Ovary (tissue), 9 donors: Measurements from ENCODE around the gene TRABD. TPM values are rescaled to one million over a fixed set of nuclear protein-coding genes. Genes with fewer than 3 reads are reported as not detected.
A peak's percentile ranks its signal among the peaks of the same experiment; 100 is the strongest.

Source experiments
- DNase-seq, 5 donors: peaks; one replicate each; pipeline ENCODE4 v3.0.0-alpha.2; 2019 to 2020
- H3K27ac ChIP-seq, 2 donors: fragments of 200-600 bp; one replicate each; pipeline versions ENCODE4 v1.5.1 to v1.8.0; 2019 to 2022
- H3K27me3 ChIP-seq: fragments of 200-600 bp; one replicate; pipeline ENCODE4 v1.8.0; 2022
- H3K36me3 ChIP-seq: fragments of 200-600 bp; sonication (generic); one replicate; pipeline ENCODE4 v1.5.1; 2019
- H3K4me1 ChIP-seq: one replicate; pipeline ENCODE4 v1.8.1; 2013; ENCODE audit warnings: mild to moderate bottlenecking, moderate library complexity; ENCODE audit not compliant: insufficient read depth
- H3K4me3 ChIP-seq: fragments of 200-600 bp; sonication (generic); one replicate; pipeline ENCODE4 v1.5.1; 2017
- H3K9me3 ChIP-seq, 2 donors: fragments of 200-600 bp in 1 of 2; sonication (generic) in 1 of 2; one replicate each; pipeline versions ENCODE4 v1.5.1 to v1.8.1; 2013 to 2019; ENCODE audit warnings: mild to moderate bottlenecking in 1 of 2, moderate library complexity in 1 of 2
- CTCF ChIP-seq, 3 donors: fragments of 450-650 bp in 2 of 3; fragments of 200-600 bp in 1 of 3; IDR thresholded peaks; one replicate each; pipeline versions ENCODE4 v1.5.1 to v1.8.0; 2016 to 2022; ENCODE audit warnings: antibody characterized with exemption in 3 of 3, mild to moderate bottlenecking in 1 of 3
- EP300 ChIP-seq: sonication (generic); formaldehyde crosslinking; IDR thresholded peaks from one replicate; pipeline ENCODE4 v1.6.1; 2017; ENCODE audit warnings: antibody characterized with exemption
- POLR2A ChIP-seq: fragments of 450-650 bp; IDR thresholded peaks from one replicate; pipeline ENCODE4 v1.6.1; 2017; ENCODE audit warnings: antibody characterized with exemption, mild to moderate bottlenecking, moderate library complexity
- WGBS, 3 donors: extraction: QIAGEN DNeasy Blood & Tissue Kit in 1 of 3; methylation state at CpG; one replicate each; pipeline versions ENCODE4 v1.1.5 to v1.1.7; 2013 to 2017; 5-methylcytosine and 5-hydroxymethylcytosine counted together
- intact Hi-C, 4 donors: fragments of 100-400 bp; cut with DNase I; formaldehyde crosslinking; loops; one replicate each; pipeline versions ENCODE4 v1.11.0 to v1.15.1; 2022 to 2023
- polyA plus RNA-seq, 2 donors: library from polyadenylated mRNA; stranded (reverse); fragments of 200-250 nt in 1 of 2; fragments of 350-450 nt in 1 of 2; fragmentation: Illumina TruSeq in 1 of 2; extraction: RNeasy Lipid Tissue Mini Kit (QIAGEN cat#74804) in 1 of 2; gene quantifications; one replicate each; pipeline ENCODE4 v1.2.3, GENCODE V29; 2013 to 2014
- total RNA-seq, 7 donors: library from RNA; depleted of rRNA in 2 of 7; stranded (reverse); fragments of >200 nt in 2 of 7; fragmentation: NEBNext Ultra II Directional in 3 of 7; extraction: Animal tissue kit (Norgen Biotek cat#: 25700) in 3 of 7; gene quantifications; one replicate each; pipeline versions ENCODE4 v1.1.0 to v1.2.4, GENCODE V29; 2016 to 2023
- donor health status: DM: no; HTN: no; CAD: no; lungs with moderate emphysema.
- donor health status: DM: no; HTN: no; CAD: no.
- donor health status: Bipolar disorder and iron deficiency.
- donor health status: DM: yes; HTN: yes; CAD: no.
- donor health status: DM: no; HTN: no; CAD: no.
- donor health status: DM: yes; HTN: yes; CAD: no.

TRABD gene
- total and polyA plus RNA-seq, 9 donors = 0.58 to 35.2 (median 26.1) TPM

- Histone ChIP-seq H3K27me3 (no peaks in the 10 kb centered on the region), H3K36me3 (no peaks in the 10 kb centered on the region), H3K9me3 (no peaks in the 10 kb centered on the region), H3K27ac (no peak overlapping the region), H3K4me3 (no peak overlapping the region), H3K4me1 (no peaks in the 10 kb centered on the region)
- TF ChIP-seq POLR2A = no peak
- TF ChIP-seq EP300 = no peak
- TF ChIP-seq CTCF (IDR thresholded peaks at IDR 0.05) = no peak
- intact Hi-C loops = no loop called here
- 77 to 85% (median 83%) methylated on average over 21 of the region's 21 CpGs for WGBS, 3 donors
- DNase-seq = peak in 1 of 5 donors; percentile 14
Observed at GRCh38 chr22:50157709-50158375, 27.9 kb upstream of the TRABD start.

- no peak for DNase-seq
- intact Hi-C loops = no loop called here
- Histone ChIP-seq H3K4me1 (no peaks in the 10 kb centered on the region), H3K36me3 (no peaks in the 10 kb centered on the region), H3K9me3 (no peaks in the 10 kb centered on the region), H3K27me3 (no peaks in the 10 kb centered on the region), H3K27ac (no peak overlapping the region), H3K4me3 (no peak overlapping the region)
- TF ChIP-seq CTCF (IDR thresholded peaks at IDR 0.05) (no peak), EP300 (no peak), POLR2A (no peak)
- WGBS, 3 donors = 86 to 91% (median 90%) methylated on average over 7 of the region's 7 CpGs
Observed at GRCh38 chr22:50160947-50161346, 24.8 kb upstream of the TRABD start.

- no peak for DNase-seq
Observed at GRCh38 chr22:50161508-50162390, 24.0 kb upstream of the TRABD start.

More at GRCh38 chr22:50161508-50162390, 24.0 kb upstream of the TRABD start:
- H3K4me3 ChIP-seq = no peak overlapping the region
- no peaks in the 10 kb centered on the region for H3K36me3 ChIP-seq
- WGBS, 3 donors = 84 to 87% (median 85%) methylated on average over 22 to 23 of the region's 23 CpGs
- intact Hi-C loops = no loop called here
- TF ChIP-seq CTCF (IDR thresholded peaks at IDR 0.05) (no peak), POLR2A (no peak), EP300 (no peak)
- H3K9me3 ChIP-seq = no peaks in the 10 kb centered on the region
- no peak overlapping the region for H3K27ac ChIP-seq
- no peaks in the 10 kb centered on the region for H3K4me1 ChIP-seq
- no peaks in the 10 kb centered on the region for H3K27me3 ChIP-seq
